Hematopoietic multipotent progenitor cell treated with erythropoietin and hydrocortisone succinate and interleukin-3 and kit ligand, for 8 days (in vitro differentiated cells): ENCODE measurements around the gene FAM9C.
"Not testable (repeated sequence)": the region's sequence is repeated elsewhere in the genome, so short reads cannot be mapped to it uniquely, and the experiment has no call there.

Experiments
- DNase-seq: peaks from one replicate; pipeline ENCODE4 v3.0.0-alpha.2; 2015

FAM9C gene

DNA sequence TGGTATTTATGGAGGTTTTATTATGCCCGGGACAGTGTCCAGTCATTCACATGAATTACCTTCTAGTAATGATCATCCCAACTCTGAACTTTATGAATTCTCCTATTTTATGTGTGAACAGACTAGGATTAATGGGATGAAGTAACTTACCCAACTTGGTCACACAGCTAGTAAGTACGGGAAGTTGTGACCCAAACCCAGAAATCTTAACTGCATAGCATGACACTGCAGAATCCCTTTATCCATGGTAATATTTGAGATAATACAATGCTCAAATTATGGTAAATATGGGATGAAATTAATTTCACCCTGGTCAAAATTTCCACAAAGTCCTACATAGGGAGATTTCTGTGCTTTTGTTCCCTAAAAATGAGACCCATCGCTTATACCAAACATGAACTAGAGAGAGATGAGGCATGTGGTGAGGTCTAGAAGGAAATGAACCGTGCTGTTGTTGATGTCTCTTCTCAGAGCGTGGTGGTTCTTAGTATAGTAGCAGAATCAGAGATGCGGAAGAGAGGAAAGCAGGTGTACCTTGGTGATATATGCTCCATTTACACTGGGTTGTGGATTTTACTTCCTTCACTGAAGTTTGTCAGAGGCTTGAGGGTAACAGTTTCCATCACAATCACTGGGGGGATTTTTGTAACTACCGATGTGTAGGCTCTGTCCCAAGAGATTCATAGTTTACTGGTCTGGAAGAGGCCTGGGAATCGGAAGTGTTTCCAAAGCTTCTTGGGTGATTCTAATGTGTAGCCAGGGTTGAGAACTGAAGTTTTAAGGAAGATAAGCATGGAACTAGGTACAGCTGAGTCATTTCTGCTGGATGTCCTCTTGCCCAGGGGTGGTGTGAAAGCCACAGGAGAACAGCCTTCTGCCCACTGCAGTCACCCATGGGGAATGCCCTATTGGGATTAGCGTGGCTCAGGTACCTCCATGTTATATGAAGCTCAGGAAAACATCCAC lies 30.2 kb upstream of the FAM9C start:
- no peak for DNase-seq

DNA sequence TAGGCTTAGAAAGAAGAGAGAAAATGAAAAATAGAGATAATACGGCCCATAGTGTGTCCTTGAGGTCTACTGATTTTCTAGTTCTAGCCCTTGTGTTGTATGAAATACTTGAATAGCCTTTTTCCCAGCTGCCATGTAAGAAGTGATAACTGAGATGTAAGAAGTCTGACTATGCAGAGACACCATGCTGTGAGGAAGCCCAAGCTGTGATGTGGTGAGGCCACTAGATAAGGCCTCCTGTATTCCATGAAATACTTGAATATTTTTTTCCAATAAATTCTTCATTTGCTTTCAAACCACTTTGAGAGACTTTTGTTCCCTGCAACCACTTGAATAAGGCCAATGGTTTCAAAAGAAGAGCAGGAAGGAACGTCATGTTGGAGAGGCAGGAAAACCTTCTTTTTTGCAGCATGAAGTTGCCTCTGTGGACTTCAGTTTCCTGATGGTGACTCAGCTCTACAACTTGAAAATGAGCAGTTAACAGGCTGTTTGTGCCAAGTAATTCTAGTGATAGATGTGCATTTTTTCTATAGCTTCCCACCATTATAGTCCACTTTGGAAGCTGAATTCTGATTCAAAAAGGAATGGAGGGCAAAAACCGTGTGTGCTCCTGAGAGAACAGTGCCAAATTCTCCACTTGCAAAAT lies 25.5 kb upstream of the FAM9C start:
- DNase-seq = no peak

DNA sequence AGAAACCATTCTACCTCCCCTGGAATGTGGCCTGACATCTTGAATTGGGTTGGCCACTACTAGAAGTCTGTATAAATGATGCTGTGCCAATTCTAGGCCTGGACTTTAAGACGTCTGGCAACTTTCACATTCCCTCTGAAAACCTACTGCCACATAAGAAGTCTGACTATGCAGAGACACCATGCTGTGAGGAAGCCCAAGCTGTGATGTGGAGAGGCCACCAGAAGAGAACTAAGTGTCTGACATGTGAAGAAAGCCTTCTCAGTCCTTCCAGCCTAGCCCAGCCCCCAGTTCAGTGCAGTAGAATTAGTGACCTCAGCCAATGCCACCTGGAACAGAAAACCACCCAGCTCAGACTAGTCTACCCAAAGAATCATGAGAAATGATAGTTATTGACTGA lies 24.2 kb upstream of the FAM9C start:
- no peak for DNase-seq

DNA sequence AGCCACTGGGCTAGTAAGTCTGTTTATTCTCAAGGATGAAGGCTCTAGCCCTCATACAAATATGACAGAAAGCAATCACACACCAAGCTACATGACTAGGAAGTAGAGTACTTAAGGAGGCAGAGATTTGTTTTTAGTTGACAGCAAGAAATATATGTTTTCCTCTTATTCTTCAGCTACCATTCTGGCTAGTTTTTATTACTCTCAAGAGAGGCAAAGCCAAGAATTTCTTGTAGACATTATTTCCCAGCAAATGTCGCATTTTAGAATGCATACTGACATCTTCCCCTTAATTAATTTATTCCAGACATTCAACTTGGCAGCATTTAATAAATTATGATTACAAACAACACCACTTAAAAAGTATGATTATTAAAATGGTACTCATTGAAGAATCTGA lies 23.4 kb upstream of the FAM9C start:
- DNase-seq = no peak

DNA sequence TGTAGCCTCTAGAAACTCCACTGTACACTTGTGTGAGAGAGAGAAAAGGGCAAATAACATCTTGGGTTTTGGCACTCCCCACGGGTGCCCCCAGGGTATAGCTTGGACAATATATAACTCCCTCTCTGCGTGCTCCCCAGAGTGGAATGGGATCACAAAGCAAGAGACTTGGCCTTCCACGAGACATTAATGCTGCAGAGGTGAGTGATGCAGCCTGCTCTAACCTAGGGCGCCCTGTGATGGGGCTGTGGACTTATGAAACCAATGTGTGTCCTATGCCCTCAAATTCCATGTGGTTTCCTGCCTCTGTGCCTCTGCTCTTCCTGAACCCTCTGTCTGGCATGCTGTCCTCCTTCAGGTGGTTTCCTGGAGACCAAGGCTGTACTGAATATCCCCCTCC lies 22.0 kb upstream of the FAM9C start:
- DNase-seq = no peak

DNA sequence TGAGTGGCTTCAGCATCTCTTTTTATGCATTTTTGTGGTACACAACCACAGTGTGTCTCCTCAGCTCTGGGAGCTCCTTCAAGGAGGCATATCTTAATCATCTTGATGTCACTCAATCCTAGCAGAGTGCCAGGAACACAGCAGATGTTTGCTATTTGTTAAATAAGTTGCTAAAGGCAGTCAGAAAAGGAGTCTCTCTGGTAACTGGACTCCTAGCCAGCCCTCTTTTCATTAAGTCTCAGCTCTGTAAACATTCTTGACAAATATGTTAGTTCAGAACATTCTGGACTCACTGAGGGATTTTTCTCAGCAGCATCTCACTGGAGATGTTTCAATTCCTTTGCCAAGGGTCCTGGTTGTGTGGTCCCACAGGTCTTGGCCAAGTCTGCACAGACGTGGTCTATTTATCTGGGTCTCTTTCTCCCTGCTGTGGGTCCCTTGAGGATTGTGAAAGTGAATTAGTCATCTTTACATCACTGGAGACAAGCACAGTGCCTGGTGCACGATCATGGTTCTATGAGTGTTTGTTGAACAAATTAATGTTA lies 20.3 kb upstream of the FAM9C start:
- DNase-seq = no peak

DNA sequence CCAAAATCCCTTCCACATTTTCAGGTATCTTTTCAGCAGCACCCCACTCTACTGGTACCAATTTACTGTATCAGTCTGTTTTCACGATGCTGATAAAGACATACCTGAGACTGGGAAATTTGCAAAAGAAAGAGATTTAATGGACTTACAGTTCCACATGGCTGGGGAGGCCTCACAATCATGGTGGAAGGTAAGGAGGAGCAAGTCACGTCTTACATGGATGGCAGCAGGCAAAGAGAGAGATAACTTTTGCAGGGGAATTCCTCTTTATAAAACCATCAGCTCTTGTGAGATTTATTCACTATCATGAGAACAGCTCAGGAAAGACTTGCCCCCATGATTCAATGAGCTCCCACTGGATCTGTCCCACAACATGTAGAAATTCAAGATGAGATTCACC lies 18.7 kb upstream of the FAM9C start:
- DNase-seq = not testable (repeated sequence)

DNA sequence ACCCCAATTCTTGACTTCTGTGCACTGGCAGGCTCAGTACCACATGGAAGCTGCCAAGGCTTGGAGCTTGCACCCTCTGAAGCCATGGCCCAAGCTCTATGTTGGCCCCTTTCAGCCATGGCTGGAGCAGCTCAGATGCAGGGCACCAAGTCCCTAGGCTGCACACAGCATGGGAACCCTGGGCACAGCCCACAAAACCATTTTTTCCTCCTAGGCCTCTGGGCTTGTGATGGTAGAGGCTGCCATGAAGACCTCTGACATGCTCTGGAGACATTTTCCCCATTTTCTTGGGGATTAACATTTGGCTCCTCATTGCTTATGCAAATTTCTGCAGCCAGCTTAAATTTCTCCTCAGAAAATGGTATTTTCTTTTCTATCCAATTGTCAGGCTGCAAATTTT lies 17.9 kb upstream of the FAM9C start:
- not testable (repeated sequence) for DNase-seq

DNA sequence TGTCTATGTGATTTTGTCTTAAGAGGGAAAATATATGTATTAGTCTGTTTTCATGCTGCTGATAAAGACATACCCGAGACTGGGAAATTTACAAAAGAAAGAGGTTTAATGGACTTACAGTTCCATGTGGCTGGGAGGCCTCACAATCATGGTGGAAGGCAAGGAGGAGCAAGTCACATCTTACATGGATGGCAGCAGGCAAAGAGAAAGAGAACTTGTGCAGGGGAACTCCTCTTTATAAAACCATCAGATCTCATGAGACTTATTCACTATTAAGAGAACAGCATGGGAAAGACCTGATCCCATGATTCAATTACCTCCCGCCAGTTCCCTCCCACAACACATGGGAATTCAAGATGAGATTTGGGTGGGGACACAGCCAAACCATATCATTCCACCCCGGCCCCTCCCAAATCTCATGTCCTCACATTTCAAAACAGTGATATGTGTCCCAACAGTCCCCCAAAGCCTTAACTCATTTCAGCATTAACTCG lies 16.8 kb upstream of the FAM9C start:
- DNase-seq = not testable (repeated sequence)

DNA sequence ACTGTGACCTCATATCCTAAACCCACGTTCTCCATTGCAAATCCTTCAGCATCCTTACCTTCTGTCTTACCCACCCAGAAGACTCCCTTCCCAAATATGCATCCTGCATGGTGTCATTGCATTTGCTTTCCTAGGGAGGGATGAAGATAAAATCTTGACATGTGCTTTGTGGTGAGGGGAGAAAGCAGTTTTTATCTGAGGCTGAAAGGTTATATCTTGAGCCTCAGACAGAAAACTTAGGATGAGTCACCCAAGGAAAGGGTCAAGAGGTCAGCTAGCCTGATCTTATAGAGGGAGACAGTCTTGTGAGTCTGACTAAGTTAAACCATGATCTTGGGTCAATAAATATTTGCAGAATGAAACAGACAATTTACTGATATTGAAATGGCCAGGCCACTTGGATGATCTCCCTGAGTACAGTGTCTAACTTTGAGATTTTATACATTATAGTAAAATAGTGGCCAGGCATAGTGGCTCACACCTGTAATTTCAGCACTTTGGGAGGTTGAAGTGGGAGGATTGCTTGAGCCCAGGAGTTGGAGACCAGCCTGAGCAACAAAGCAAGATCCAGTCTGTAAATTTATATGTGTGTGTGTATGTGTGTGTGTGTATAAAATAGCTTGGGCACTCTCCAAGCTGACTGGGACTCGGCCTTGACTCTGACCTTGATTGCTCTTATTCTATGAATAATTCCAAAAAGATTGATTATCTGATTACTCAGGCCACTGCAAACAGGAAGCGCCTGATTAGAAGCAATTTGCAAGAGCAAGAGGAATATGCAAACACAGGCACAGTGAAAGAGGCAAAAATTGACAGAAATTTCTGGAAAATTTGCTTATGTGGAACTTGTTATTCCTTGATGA lies 15.4 kb upstream of the FAM9C start:
- no peak for DNase-seq

DNA sequence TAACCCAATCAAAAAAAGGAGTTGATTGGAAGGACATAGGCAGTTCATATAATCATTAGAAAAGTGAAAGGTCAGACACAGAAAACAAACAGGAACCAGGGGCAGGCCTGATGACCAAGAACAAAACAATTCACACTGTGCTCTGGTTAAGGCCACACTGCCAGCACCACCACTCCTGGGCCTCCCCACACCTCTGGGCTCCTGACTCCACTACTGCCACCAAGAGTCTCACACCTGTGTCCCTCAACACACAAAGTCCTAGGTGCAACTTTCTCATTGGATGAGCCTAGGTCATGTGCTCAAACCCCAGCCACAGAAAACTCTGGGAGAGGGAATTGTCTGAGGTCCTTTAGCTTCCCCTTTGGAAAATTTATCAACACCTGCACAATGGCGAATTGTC lies 11.1 kb upstream of the FAM9C start:
- no peak for DNase-seq

DNA sequence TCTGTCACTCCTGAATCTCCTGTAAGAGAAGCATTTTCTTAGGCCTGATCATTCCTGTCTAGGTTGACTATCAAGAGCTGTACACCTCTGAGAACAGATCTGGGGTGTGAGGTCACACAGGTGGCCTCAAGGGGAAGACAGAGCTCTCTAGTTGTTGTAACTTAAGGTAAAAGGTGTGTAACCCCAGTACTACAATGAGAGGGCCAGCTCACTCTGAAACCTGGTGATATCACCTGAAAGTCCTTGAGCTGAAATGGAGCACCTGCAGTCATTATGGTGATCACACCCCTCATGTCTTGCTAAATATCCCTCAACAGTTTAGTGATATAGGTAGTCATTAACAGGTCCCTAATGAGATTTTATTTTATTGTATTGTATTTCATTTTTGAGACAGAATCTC lies 8.8 kb upstream of the FAM9C start:
- DNase-seq = no peak

DNA sequence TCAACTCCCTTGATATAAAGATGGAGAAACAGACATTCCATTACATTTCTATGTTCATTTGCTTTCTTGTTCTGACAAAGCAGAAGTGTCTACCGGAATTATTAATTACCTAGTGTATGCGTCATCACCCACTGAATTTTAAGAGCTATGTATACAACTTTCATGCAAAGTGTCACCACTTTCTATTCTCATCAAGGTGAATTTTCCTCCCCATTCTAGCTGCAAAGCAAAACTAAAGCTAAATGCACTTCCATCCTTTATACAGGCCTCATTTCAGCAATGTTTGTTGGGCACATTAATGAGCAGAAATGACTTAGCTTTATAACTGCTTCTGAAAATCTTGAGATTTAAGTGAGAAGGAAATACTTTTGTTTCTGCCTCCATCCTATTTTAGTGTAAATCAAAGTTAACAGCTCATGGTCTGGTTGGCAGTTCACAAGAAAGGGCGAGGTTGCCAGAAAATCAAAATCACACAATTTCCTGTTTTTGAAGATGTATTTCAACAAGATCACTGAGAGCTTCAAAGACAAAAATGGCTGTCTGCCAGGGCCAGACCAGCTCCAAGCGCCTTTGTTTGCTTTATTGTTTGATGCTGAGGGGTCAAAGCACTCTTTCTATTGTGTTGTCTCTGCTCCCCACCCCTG lies 7.2 kb upstream of the FAM9C start:
- no peak for DNase-seq

DNA sequence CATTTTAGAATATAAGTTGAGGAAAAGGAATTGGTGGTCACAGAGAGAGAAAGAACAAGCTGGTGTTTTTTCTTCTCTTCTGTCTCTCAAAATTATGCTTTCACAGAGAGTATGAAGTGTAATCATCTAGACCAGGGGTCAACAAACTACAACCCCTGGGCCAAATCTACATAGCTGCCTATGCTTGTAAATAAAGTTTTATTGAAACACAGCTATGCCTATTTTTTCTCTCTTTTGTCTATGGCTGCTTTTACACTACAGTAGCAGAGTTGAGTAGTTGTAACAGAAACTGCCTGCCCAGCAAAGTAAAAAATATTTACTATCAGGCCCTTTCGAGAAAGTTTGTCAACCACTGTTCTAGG lies 6.7 kb upstream of the FAM9C start:
- DNase-seq = no peak

DNA sequence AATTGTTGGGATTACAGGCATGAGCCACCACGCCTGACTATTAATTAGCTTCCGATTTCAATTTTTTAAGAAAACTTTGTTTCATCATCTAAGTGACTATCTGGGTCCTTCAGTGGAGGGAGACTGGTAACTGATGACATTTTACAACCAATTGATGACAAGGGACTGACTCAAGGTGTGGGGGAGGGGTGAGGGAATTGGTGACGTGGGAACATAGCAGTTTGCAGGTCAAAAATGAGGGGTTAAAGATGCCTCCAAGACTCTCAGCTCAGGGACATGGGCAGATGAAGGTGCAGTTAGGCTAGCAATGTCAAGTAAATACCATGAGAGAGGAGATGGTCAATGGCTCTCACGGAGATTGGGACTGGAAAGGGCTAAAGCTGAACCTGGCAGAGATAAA lies 5.7 kb upstream of the FAM9C start:
- no peak for DNase-seq

DNA sequence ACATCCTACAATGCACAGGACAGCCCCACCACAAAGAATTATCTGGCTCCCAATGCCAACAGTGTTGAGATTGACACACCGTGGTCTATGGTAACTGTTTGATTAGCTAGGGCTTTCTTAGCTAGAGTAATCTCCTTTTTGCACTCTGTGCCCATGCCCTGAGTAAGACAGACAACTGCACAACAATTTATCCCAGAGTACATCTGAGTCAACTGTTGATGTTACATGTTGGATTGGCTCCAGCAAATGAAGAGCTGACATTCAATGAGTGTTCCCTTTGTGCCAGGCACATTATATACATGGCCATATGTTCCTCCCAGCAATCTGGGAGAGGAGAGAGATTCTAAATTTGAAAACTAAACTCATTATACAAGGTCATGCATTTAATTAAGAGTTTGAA lies 3.9 kb upstream of the FAM9C start:
- no peak for DNase-seq

DNA sequence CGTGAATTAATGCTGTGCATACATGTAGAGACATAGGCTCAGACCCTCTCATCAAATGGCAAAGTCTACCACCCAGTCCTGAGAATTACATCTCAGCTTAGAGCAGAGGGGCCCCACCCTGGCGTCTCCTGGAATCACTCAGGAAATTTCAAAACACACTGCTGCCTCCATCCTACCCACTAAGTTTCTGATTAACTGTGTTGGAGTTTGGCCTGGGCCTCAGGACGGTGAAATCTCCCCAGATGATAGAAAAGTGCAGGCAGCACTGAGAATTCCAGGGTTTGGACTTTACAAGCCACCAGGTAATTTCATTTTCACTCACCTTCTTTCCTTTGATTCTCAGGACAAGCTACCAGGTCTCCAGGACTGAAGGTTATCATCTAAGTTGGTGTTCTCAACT lies 3.3 kb upstream of the FAM9C start:
- no peak for DNase-seq

DNA sequence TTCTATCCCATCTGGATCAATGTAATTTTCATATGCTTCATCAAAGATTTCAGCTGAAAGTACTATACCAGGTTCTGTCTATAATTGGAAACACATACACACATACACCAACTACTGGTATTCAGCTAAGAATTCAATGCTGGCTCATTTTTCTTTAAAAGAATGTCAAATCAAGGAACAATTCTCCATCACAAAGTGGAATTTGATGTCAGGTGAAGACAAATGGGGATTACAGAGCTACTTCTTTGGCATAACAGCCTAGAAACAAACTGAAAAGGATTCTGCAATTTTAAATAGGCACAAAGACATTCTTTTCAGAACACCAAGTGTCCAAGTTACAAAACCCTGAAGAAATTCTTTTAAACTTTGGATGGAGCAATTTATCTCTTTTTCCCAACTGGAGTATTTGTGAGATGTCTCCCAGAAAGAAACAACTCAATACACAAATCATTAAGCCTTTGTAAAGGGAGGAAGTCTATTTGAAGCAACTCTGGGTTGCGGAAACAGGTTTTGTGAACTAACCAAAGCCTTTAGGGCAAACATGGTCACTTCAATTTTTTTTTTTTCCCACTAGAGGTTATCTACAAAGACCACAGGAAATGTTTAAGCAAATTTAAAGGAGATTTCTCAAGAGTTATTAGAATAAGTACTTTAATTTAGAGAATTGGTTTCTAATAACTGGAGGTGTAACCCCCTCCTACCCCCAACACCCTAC lies 1.9 kb upstream of the FAM9C start:
- no peak for DNase-seq

DNA sequence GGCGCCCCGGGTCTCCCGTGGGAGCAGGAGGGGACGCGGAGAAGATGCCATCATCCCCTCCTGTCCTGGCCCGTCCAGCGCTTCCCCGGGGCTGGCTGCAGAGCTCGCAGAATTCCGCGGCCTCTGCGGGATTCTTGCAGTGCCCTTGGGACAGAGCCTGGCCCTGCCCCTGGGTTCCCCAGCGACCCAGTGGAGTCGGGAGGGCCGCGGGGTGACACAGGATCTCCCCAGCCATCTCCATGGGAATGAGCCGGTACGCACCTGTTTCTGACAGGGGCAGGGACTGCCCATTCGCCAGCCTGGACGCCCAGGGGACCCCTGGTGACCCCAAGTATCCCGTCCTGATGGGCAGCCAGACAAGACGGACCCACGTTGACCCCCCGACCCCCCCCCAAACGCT lies 482 bp downstream of the FAM9C start:
- DNase-seq = no peak

DNA sequence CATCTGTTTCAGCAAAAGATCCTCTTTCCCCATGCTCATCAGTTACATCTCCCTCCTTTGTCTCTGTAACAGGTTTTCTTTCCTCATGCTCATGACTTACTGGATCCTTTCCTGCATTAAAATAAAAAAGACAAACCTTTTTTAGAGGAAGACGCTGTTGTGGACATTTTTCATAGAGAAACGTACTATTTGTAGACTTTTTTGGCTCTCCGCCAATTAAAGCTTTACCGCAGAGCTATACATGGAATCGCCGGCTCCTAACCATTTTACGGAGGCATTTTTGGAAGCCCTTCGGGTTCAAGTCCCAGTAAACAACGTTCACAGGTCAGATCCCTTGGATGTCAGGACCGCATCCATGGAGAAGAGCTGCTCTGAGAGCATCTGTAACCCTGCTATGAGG lies 1.3 kb downstream of the FAM9C start:
- DNase-seq = no peak

DNA sequence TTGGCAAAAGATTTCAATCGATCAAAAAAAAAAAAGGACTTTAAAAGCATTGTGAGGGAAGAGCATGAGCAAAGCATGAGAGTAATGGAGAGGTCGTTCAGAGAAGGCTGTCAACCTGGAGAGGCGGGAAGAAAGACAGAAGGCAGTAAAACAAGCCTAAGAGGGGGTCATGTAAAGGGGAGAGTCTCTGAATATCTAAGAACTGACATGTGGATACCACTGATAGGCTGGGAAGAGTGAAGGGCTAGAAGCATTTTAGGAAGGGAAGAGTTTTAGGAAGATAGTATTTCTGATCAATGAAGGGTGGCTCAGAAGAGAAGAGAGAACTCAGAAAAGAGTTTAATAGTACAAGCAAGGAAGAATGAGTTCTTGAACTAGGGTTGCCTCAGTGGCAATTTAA lies 7.5 kb downstream of the FAM9C start:
- DNase-seq = no peak

DNA sequence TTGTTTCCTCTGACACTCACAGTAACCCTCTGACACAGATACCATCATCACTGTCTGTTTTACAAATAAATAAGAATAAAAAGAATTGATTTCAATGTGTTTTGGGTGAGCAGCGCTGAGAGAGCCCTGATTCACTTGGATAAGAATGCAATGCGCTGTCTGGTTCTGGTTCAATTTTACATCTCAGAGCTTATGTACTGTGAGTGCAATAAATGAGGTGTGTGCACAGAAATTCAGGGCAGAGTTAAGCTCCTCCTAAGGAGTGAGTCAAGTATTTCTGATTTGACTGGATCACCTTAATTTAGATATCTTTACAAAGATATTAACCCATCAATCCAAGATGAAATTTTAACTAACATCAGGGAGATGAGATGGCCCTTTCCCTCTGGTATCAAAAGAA lies 11.2 kb downstream of the FAM9C start:
- no peak for DNase-seq
